Spleen (tissue), 11 donors: ENCODE measurements around the gene PRKAG1. TPM values are rescaled to one million over a fixed set of nuclear protein-coding genes. Genes with fewer than 3 reads are reported as not detected.

Source experiments
- DNase-seq: peaks from one replicate; pipeline ENCODE4 v3.0.0-alpha.2; 2020
- H3K27ac ChIP-seq, 8 donors: fragments of 200-600 bp; sonication (generic) in 7 of 8; 1 replicate in 4 of 8; 2 replicates in 4 of 8; pipeline versions ENCODE4 v1.5.0 to v1.8.0; 2016 to 2021; ENCODE audit warnings: inconsistent platforms in 4 of 8, mild to moderate bottlenecking in 4 of 8, moderate library complexity in 1 of 8
- H3K27me3 ChIP-seq, 7 donors: fragments of 200-600 bp; sonication (generic) in 6 of 7; replicated peaks in 1 of 7; 1 replicate in 4 of 7; 2 replicates in 3 of 7; pipeline versions ENCODE4 v1.5.0 to v1.8.0; 2016 to 2021; ENCODE audit warnings: inconsistent platforms in 3 of 7, mild to moderate bottlenecking in 1 of 7
- H3K36me3 ChIP-seq, 6 donors: fragments of 200-600 bp; sonication (generic) in 5 of 6; 1 replicate in 4 of 6; 2 replicates in 2 of 6; pipeline versions ENCODE4 v1.5.0 to v1.8.0; 2016 to 2021; ENCODE audit warnings: inconsistent platforms in 2 of 6
- H3K4me1 ChIP-seq, 6 donors: fragments of 200-600 bp; sonication (generic) in 5 of 6; 1 replicate in 3 of 6; 2 replicates in 3 of 6; pipeline versions ENCODE4 v1.5.0 to v1.8.0; 2016 to 2021; ENCODE audit warnings: inconsistent platforms in 3 of 6
- H3K4me3 ChIP-seq, 8 donors: fragments of 200-600 bp; sonication (generic) in 7 of 8; 1 replicate in 4 of 8; 2 replicates in 4 of 8; pipeline versions ENCODE4 v1.5.0 to v1.8.0; 2016 to 2021; ENCODE audit warnings: inconsistent platforms in 4 of 8, mild to moderate bottlenecking in 4 of 8, moderate library complexity in 2 of 8
- H3K9me3 ChIP-seq, 8 donors: fragments of 200-600 bp; sonication (generic) in 7 of 8; 1 replicate in 4 of 8; 2 replicates in 4 of 8; pipeline versions ENCODE4 v1.5.0 to v1.8.0; 2016 to 2021; ENCODE audit warnings: inconsistent platforms in 4 of 8
- CTCF ChIP-seq, 11 experiments: fragments of 200-600 bp in 7 of 11; fragments of 450-650 bp in 4 of 11; sonication (generic) in 4 of 11; IDR thresholded peaks in 8 of 11; conservative IDR thresholded peaks in 3 of 11; 1 replicate in 7 of 11; 2 replicates in 4 of 11; pipeline versions ENCODE4 v1.4.0 to v1.8.0; 2016 to 2021; ENCODE audit warnings: antibody characterized with exemption in 11 of 11, inconsistent platforms in 4 of 11, mild to moderate bottlenecking in 1 of 11
- POLR2A ChIP-seq, 3 donors: fragments of 450-650 bp; IDR thresholded peaks; one replicate each; pipeline ENCODE4 v1.5.1; 2017; ENCODE audit warnings: antibody characterized with exemption in 3 of 3, mild to moderate bottlenecking in 1 of 3
- POLR2AphosphoS5 ChIP-seq, 3 donors: sonication (generic); formaldehyde crosslinking; IDR thresholded peaks; one replicate each; pipeline ENCODE4 v1.5.1; 2017; ENCODE audit warnings: antibody characterized with exemption in 3 of 3
- WGBS, 5 donors: extraction: QIAGEN DNeasy Blood & Tissue Kit in 3 of 5; methylation state at CpG; one replicate each; pipeline versions ENCODE4 v1.1.5 to v1.1.7; 2013 to 2018; 5-methylcytosine and 5-hydroxymethylcytosine counted together
- intact Hi-C: fragments of 100-400 bp; cut with DNase I; formaldehyde crosslinking; loops from one replicate; pipeline ENCODE4 v1.15.0; 2023; ENCODE audit warnings: low total_unique reads
- polyA plus RNA-seq, 3 donors: library from polyadenylated mRNA; stranded (reverse); fragments of 200-250 nt; gene quantifications; one replicate each; pipeline ENCODE4 v1.2.1, GENCODE V29; 2013
- small RNA-seq, 4 donors: library from RNA; depleted of rRNA; stranded (forward); fragments of <200 nt; gene quantifications; one replicate each; pipeline ENCODE3, GENCODE V24; 2016
- total RNA-seq, 7 donors: library from RNA; depleted of rRNA in 3 of 7; stranded (reverse); fragments of >200 nt in 3 of 7; fragmentation: NEBNext Ultra II Directional in 4 of 7; extraction: Animal tissue kit (Norgen Biotek cat#: 25700) in 4 of 7; gene quantifications; one replicate each; pipeline versions ENCODE4 v1.1.0 to v1.2.1, GENCODE V29; 2016 to 2021
- donor health status: healthy with polysubstance abuse.
- donor health status: DM: no; HTN: no; CAD: no; lungs with moderate emphysema.
- donor health status: DM: no; HTN: no; CAD: no.
- donor health status: Bipolar disorder and iron deficiency.
- donor health status: healthy.
- donor health status: DM: no; HTN: no; CAD: no.
- donor health status: DM: yes; HTN: yes; CAD: no.

The PRKAG1 gene
- total and polyA plus RNA-seq, 10 donors: 34.1 to 47.2 (median 43.1) TPM

DNA sequence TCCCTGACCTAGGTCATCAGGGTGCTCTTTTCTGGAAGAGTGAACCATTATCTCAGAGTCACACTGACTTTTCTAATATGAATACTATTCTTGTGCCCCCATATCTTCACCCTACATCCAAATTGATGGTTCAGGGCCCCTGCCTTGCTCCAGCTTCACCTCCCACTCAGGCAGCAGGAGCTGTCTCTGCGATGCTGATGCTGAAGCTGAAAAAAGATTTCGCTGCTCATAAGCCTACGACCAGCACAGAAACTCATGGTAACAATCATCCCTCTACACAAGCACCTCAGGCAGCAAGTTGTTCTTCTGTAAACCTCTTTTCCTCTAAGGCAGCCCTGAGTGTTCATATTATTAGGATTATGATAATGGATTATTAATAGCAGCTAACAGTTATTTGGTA lies 64.5 kb downstream of the PRKAG1 start:
- no peak overlapping the region for H3K27ac ChIP-seq
- DNase-seq: no peak
- 90 to 99% (median 97%) methylated on average over 3 of the region's 3 CpGs for WGBS, 5 donors
- peaks cover 17 to 70% (median 40%) of the 10 kb centered on the region in 6 donors for H3K4me1 ChIP-seq
- no peaks in the 10 kb centered on the region for H3K27me3 ChIP-seq
- no peak overlapping the region for H3K4me3 ChIP-seq
- no peaks in the 10 kb centered on the region for H3K9me3 ChIP-seq
- no peak for TF ChIP-seq POLR2A (IDR thresholded peaks at IDR 0.05)
- TF ChIP-seq CTCF (IDR thresholded peaks at IDR 0.05 in 8 of 11, conservative IDR thresholded peaks at IDR 0.05 in 3 of 11): no peak
- TF ChIP-seq POLR2AphosphoS5 (IDR thresholded peaks at IDR 0.05): no peak
- intact Hi-C loops: no loop called here
- H3K36me3 ChIP-seq: peaks cover 0 to 47% (median 11%) of the 10 kb centered on the region in 6 donors

DNA sequence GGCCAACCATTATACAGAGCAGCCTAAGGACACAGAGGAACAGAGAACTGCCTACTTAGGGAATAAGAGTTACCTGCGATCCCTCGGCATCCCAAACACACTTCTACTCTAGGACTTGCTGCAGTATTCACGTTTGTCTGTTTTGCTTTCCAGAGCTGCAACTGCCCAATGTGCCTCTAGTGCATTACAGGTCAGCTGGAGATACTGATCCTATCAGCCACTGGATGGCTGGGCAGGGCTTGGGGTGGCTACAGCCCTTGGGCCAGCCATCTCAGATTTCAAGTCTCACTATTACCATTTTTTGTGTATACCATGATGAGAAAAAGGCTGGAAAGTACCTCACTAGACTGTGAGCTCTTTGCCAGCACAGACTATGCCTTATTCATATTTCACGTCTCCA lies 65.9 kb downstream of the PRKAG1 start:
- intact Hi-C loops: no loop called here
- WGBS, 5 donors: 88 to 94% (median 89%) methylated on average over 4 of the region's 4 CpGs
- Histone ChIP-seq H3K4me3 (no peak overlapping the region), H3K27ac (no peak overlapping the region), H3K27me3 (no peaks in the 10 kb centered on the region), H3K4me1 (peaks cover 13 to 75% (median 37%) of the 10 kb centered on the region in 6 donors), H3K36me3 (peaks cover 0 to 55% (median 11%) of the 10 kb centered on the region in 6 donors), H3K9me3 (no peaks in the 10 kb centered on the region)
- TF ChIP-seq POLR2AphosphoS5 (IDR thresholded peaks at IDR 0.05) (no peak), POLR2A (IDR thresholded peaks at IDR 0.05) (no peak)
- DNase-seq: no peak

Small RNA genes within 50 kb of the gene (small RNA-seq; reads per million reads assigned to genes)
- gene RNU6-940P: 0 reads per million in 4 donors

Other genes with a start within 250 kb of the PRKAG1 start
- gene ADCY6, start 229.7 kb downstream of the PRKAG1 start, total RNA-seq: 10 to 100 TPM; 10.3 to 20.4 (median 14.4) TPM
- 1 to 10 TPM; 1.6 to 5.7 (median 2.3) TPM for gene ADCY6, start 229.7 kb downstream of the PRKAG1 start, polyA plus RNA-seq
- 10 to 100 TPM in 3 of 7 donors, 1 to 10 TPM in 4; 4.7 to 16.1 (median 8.4) TPM for gene CACNB3, start 200.3 kb downstream of the PRKAG1 start, total RNA-seq
- 1 to 10 TPM; 2.5 to 4.6 (median 4.3) TPM for gene CACNB3, start 200.3 kb downstream of the PRKAG1 start, polyA plus RNA-seq
- 100 to 1,000 TPM in 3 of 7 donors, 10 to 100 TPM in 4; 71.7 to 104 (median 91.7) TPM for gene DDX23, start 166.6 kb downstream of the PRKAG1 start, total RNA-seq
- 10 to 100 TPM; 33.1 to 54.9 (median 49.2) TPM for gene DDX23, start 166.6 kb downstream of the PRKAG1 start, polyA plus RNA-seq
- gene RND1, start 152.9 kb downstream of the PRKAG1 start, total RNA-seq: 1 to 10 TPM in 5 of 7 donors, under 1 TPM in 2; 0.69 to 3.0 (median 1.5) TPM
- gene RND1, start 152.9 kb downstream of the PRKAG1 start, polyA plus RNA-seq: under 1 TPM; 0.65 to 0.93 (median 0.86) TPM
- 10 to 100 TPM; 27.8 to 73.8 (median 43.2) TPM for gene FKBP11, start 93.3 kb downstream of the PRKAG1 start, total RNA-seq
- 10 to 100 TPM; 31.8 to 49.8 (median 37.9) TPM for gene FKBP11, start 93.3 kb downstream of the PRKAG1 start, polyA plus RNA-seq
- 100 to 1,000 TPM in 4 of 7 donors, 10 to 100 TPM in 3; 66.8 to 152 (median 125) TPM for gene ARF3, start 61.3 kb downstream of the PRKAG1 start, total RNA-seq
- gene ARF3, start 61.3 kb downstream of the PRKAG1 start, polyA plus RNA-seq: 10 to 100 TPM; 22.2 to 54.1 (median 31.2) TPM
- gene WNT10B, start 47.0 kb downstream of the PRKAG1 start, total RNA-seq: 1 to 10 TPM in 6 of 7 donors, under 1 TPM in 1; 0.59 to 2.9 (median 2.0) TPM
- 1 to 10 TPM; 2.5 to 5.4 (median 4.6) TPM for gene WNT10B, start 47.0 kb downstream of the PRKAG1 start, polyA plus RNA-seq
- gene WNT1, start 40.5 kb downstream of the PRKAG1 start, total RNA-seq: under 1 TPM in 3 of 7 donors, not detected in 4; 0.23 to 0.52 (median 0.41) TPM
- under 1 TPM in 1 of 3 donors, not detected in 2; 0.06 TPM for gene WNT1, start 40.5 kb downstream of the PRKAG1 start, polyA plus RNA-seq
- 1 to 10 TPM in 1 of 7 donors, under 1 TPM in 5, not detected in 1; 0.15 to 2.0 (median 0.40) TPM for gene DDN, start 19.4 kb downstream of the PRKAG1 start, total RNA-seq
- gene DDN, start 19.4 kb downstream of the PRKAG1 start, polyA plus RNA-seq: under 1 TPM; 0.09 to 0.64 (median 0.42) TPM
- gene KMT2D, start 42.0 kb upstream of the PRKAG1 start, total RNA-seq: 100 to 1,000 TPM; 115 to 172 (median 163) TPM
- 10 to 100 TPM in 1 of 3 donors, 1 to 10 TPM in 2; 5.1 to 42.1 (median 6.0) TPM for gene KMT2D, start 42.0 kb upstream of the PRKAG1 start, polyA plus RNA-seq
- 1 to 10 TPM; 2.0 to 4.3 (median 2.5) TPM for gene RHEBL1, start 51.2 kb upstream of the PRKAG1 start, total RNA-seq
- gene RHEBL1, start 51.2 kb upstream of the PRKAG1 start, polyA plus RNA-seq: 1 to 10 TPM; 3.9 to 6.7 (median 5.5) TPM
- gene DHH, start 76.0 kb upstream of the PRKAG1 start, total RNA-seq: 1 to 10 TPM in 3 of 7 donors, under 1 TPM in 4; 0.33 to 2.6 (median 0.79) TPM
- gene DHH, start 76.0 kb upstream of the PRKAG1 start, polyA plus RNA-seq: under 1 TPM; 0.09 to 0.74 (median 0.59) TPM
- gene LMBR1L, start 92.1 kb upstream of the PRKAG1 start, total RNA-seq: 100 to 1,000 TPM in 2 of 7 donors, 10 to 100 TPM in 5; 60.3 to 108 (median 85.8) TPM
- 10 to 100 TPM; 44.1 to 78.0 (median 61.2) TPM for gene LMBR1L, start 92.1 kb upstream of the PRKAG1 start, polyA plus RNA-seq
- 100 to 1,000 TPM; 326 to 706 (median 476) TPM for gene TUBA1B, start 112.6 kb upstream of the PRKAG1 start, total RNA-seq
- gene TUBA1B, start 112.6 kb upstream of the PRKAG1 start, polyA plus RNA-seq: 100 to 1,000 TPM; 231 to 582 (median 476) TPM
- gene TUBA1A, start 170.3 kb upstream of the PRKAG1 start, total RNA-seq: 100 to 1,000 TPM in 2 of 7 donors, 10 to 100 TPM in 5; 47.2 to 120 (median 71.7) TPM
- 10 to 100 TPM; 52.0 to 68.5 (median 66.4) TPM for gene TUBA1A, start 170.3 kb upstream of the PRKAG1 start, polyA plus RNA-seq
- gene TUBA1C, start 246.3 kb upstream of the PRKAG1 start, total RNA-seq: 10 to 100 TPM; 36.3 to 71.7 (median 57.4) TPM
- gene TUBA1C, start 246.3 kb upstream of the PRKAG1 start, polyA plus RNA-seq: 10 to 100 TPM; 44.0 to 89.6 (median 82.0) TPM